Choroid plexus epithelial cell (primary cell): Measurements from ENCODE around the gene AFAP1L1.
"Not testable (repeated sequence)": the region's sequence is repeated elsewhere in the genome, so short reads cannot be mapped to it uniquely, and the experiment has no call there.

Source experiments
- DNase-seq: peaks from one replicate; pipeline ENCODE4 v3.0.0-alpha.2; 2010; ENCODE audit warnings: low read depth
- H3K4me3 ChIP-seq: 2 replicates; pipeline ENCODE4 v1.5.1; 2011; ENCODE audit warnings: low read depth, mild to moderate bottlenecking, control low read depth, low read length, moderate library complexity
- CTCF ChIP-seq: conservative IDR thresholded peaks from 2 replicates; pipeline ENCODE4 v1.5.1; 2011; ENCODE audit warnings: low read depth, mild to moderate bottlenecking, control low read depth, inconsistent platforms, low read length, moderate library complexity

Gene AFAP1L1

GRCh38 chr5:149386166-149386565 is 114.5 kb downstream of the AFAP1L1 start:
- no peak overlapping the region for H3K4me3 ChIP-seq
- no peak for DNase-seq
- TF ChIP-seq CTCF, result no peak

GRCh38 chr5:149387081-149387631 is 115.5 kb downstream of the AFAP1L1 start:
- TF ChIP-seq CTCF, result no peak
- no peak overlapping the region for H3K4me3 ChIP-seq
- DNase-seq, result peak; percentile 76

- no peak for TF ChIP-seq CTCF
- no peak overlapping the region for H3K4me3 ChIP-seq
- DNase-seq, result peak; percentile 93
Measured at GRCh38 chr5:149387982-149388381, 116.3 kb downstream of the AFAP1L1 start.

- H3K4me3 ChIP-seq, result no peak overlapping the region
- DNase-seq, result no peak
- no peak for TF ChIP-seq CTCF
Measured at GRCh38 chr5:149388498-149389190, 117.0 kb downstream of the AFAP1L1 start.

GRCh38 chr5:149389552-149390495 is 118.2 kb downstream of the AFAP1L1 start:
- no peak for TF ChIP-seq CTCF
- DNase-seq, result no peak
- no peak overlapping the region for H3K4me3 ChIP-seq

- not testable (repeated sequence) for DNase-seq, H3K4me3 ChIP-seq
Measured at GRCh38 chr5:149391076-149391475, 119.4 kb downstream of the AFAP1L1 start.
